ENCODE measurements around the gene TRAPPC6A. TPM values are rescaled to one million over a fixed set of nuclear protein-coding genes. Genes with fewer than 3 reads are reported as not detected.
"Not testable (repeated sequence)": the region's sequence is repeated elsewhere in the genome, so short reads cannot be mapped to it uniquely, and the experiment has no call there.

Gene TRAPPC6A
- total and polyA plus RNA-seq, 2 donors (not counting 1 experiment from before 2014, with no cell fraction given): 9.3 to 15.9 TPM

DNA sequence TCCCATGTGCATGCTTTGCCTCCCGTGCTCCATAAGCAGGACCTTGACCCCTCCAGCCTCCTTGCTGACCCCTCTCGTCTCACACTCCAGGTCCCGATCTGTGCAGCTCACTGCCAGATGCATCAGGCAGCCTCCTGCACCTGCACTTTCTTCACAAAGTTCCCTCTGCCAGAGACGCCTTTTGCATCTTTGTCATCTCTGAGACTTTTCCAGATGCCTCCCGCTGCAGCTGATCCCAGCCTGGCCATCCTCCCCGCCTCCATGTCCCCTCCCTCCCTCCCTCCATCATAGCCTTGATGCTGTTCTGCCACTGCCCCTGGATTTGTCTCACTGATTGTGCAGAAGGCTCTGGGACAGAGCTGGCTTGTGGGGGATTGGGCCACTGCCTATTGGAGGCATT lies 55.2 kb downstream of the TRAPPC6A start:
- no peak overlapping the region for H3K9ac ChIP-seq (ENCODE audit: insufficient read depth, low read length)
- H4K20me1 ChIP-seq (ENCODE audit: control insufficient read depth, extremely low read depth, insufficient read depth, low read length): peaks cover 2% of the 10 kb centered on the region
- no peak overlapping the region for H3K27ac ChIP-seq (ENCODE audit: insufficient read depth, low read length)
- H3K79me2 ChIP-seq (ENCODE audit: control insufficient read depth, insufficient read depth, low read length): peaks cover 59% of the 10 kb centered on the region
- no peak overlapping the region for H2AFZ ChIP-seq (ENCODE audit: low read length)
- no peak overlapping the region for H3K4me2 ChIP-seq (ENCODE audit: extremely low read depth, insufficient read depth, low read length)
- no peaks in the 10 kb centered on the region for H3K9me3 ChIP-seq (ENCODE audit: control insufficient read depth, insufficient read depth, low read depth, low read length)
- TF ChIP-seq, protein P1, sequence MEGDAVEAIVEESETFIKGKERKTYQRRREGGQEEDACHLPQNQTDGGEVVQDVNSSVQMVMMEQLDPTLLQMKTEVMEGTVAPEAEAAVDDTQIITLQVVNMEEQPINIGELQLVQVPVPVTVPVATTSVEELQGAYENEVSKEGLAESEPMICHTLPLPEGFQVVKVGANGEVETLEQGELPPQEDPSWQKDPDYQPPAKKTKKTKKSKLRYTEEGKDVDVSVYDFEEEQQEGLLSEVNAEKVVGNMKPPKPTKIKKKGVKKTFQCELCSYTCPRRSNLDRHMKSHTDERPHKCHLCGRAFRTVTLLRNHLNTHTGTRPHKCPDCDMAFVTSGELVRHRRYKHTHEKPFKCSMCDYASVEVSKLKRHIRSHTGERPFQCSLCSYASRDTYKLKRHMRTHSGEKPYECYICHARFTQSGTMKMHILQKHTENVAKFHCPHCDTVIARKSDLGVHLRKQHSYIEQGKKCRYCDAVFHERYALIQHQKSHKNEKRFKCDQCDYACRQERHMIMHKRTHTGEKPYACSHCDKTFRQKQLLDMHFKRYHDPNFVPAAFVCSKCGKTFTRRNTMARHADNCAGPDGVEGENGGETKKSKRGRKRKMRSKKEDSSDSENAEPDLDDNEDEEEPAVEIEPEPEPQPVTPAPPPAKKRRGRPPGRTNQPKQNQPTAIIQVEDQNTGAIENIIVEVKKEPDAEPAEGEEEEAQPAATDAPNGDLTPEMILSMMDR (conservative IDR thresholded peaks at IDR 0.05 in 1 of 2, IDR thresholded peaks at IDR 0.05 in 1 of 2; ENCODE audit: low read depth in 1 of 2, low read length in 2 of 2): no peak
- TF ChIP-seq EZH2 (IDR thresholded peaks at IDR 0.05; ENCODE audit: low read length, missing control alignments): no peak
- no peaks in the 10 kb centered on the region for H3K4me1 ChIP-seq (ENCODE audit: control insufficient read depth, extremely low read depth, insufficient read depth, low read length)
- H3K27me3 ChIP-seq (ENCODE audit: control insufficient read depth, insufficient read depth, low read length): no peaks in the 10 kb centered on the region
- no peak for DNase-seq (ENCODE audit: low read depth in 2 of 2)
- peaks cover 1% of the 10 kb centered on the region for H3K36me3 ChIP-seq (ENCODE audit: control insufficient read depth, insufficient read depth, low read length)
- no peak overlapping the region for H3K4me3 ChIP-seq (replicated peaks in 1 of 4; ENCODE audit: control extremely low read depth in 1 of 4, insufficient read depth in 1 of 4, low read depth in 3 of 4, low read length in 4 of 4)

DNA sequence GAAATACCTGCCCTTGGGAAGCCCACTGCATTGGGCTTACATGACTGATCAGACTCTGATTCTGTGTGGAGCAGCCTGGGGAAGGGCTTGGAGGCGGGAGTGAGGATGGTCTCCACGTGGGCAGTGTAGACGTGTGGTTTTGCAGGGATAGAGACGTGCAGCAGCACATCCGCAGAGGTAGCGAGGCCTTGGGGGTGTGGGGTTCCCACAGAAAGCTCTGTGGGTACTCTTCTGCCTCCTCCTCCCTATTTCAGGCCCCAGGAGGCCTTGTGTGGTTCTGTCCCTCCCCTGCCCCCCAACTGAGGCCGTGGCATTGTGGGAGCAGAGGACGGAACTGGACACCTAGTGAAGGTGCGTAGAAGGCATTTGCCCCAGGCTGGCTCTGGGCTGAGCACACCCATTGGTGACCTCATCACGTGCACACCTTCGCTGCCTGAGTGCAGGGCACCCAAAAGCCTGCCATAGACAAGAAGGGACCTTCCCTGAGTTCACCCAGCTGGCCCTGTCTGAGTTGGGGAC lies 56.2 kb downstream of the TRAPPC6A start:
- no peak overlapping the region for H3K4me3 ChIP-seq (replicated peaks in 1 of 4; ENCODE audit: control extremely low read depth in 1 of 4, insufficient read depth in 1 of 4, low read depth in 3 of 4, low read length in 4 of 4)
- H2AFZ ChIP-seq (ENCODE audit: low read length): no peak overlapping the region
- peaks cover 62% of the 10 kb centered on the region for H3K79me2 ChIP-seq (ENCODE audit: control insufficient read depth, insufficient read depth, low read length)
- peaks cover 1% of the 10 kb centered on the region for H3K36me3 ChIP-seq (ENCODE audit: control insufficient read depth, insufficient read depth, low read length)
- TF ChIP-seq EZH2 (IDR thresholded peaks at IDR 0.05; ENCODE audit: low read length, missing control alignments): no peak
- TF ChIP-seq, protein P1 (conservative IDR thresholded peaks at IDR 0.05 in 1 of 2, IDR thresholded peaks at IDR 0.05 in 1 of 2; ENCODE audit: low read depth in 1 of 2, low read length in 2 of 2): no peak
- H4K20me1 ChIP-seq (ENCODE audit: control insufficient read depth, extremely low read depth, insufficient read depth, low read length): peaks cover 2% of the 10 kb centered on the region
- H3K4me2 ChIP-seq (ENCODE audit: extremely low read depth, insufficient read depth, low read length): no peak overlapping the region
- H3K9ac ChIP-seq (ENCODE audit: insufficient read depth, low read length): no peak overlapping the region
- no peaks in the 10 kb centered on the region for H3K27me3 ChIP-seq (ENCODE audit: control insufficient read depth, insufficient read depth, low read length)
- H3K9me3 ChIP-seq (ENCODE audit: control insufficient read depth, insufficient read depth, low read depth, low read length): no peaks in the 10 kb centered on the region
- H3K27ac ChIP-seq (ENCODE audit: insufficient read depth, low read length): no peak overlapping the region
- no peak for DNase-seq (ENCODE audit: low read depth in 2 of 2)
- no peaks in the 10 kb centered on the region for H3K4me1 ChIP-seq (ENCODE audit: control insufficient read depth, extremely low read depth, insufficient read depth, low read length)

DNA sequence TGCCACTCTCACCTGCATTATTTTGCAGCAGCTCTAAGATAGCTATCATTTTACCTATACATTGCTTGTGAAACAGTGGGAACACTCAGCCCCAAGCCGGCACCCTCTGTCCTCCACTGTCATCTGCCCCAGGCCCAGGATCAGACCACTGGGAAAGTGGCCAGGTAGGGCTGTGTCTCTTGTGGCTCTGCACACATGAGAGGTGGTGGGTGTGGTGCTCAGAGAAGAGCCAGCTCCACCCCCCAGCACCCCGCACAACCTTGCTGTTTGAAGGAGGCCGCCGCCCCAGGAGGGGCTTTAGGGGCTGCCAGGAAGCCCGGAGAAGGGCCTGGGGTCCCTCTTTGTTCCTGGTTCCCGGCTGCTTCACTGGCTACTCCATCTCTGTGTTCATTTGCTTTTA lies 58.5 kb downstream of the TRAPPC6A start:
- TF ChIP-seq, protein P1 (conservative IDR thresholded peaks at IDR 0.05 in 1 of 2, IDR thresholded peaks at IDR 0.05 in 1 of 2; ENCODE audit: low read depth in 1 of 2, low read length in 2 of 2): no peak
- no peak for TF ChIP-seq EZH2 (IDR thresholded peaks at IDR 0.05; ENCODE audit: low read length, missing control alignments)
- H3K79me2 ChIP-seq (ENCODE audit: control insufficient read depth, insufficient read depth, low read length): peaks cover 66% of the 10 kb centered on the region
- H4K20me1 ChIP-seq (ENCODE audit: control insufficient read depth, extremely low read depth, insufficient read depth, low read length): peaks cover 2% of the 10 kb centered on the region
- H3K27ac ChIP-seq (ENCODE audit: insufficient read depth, low read length): no peak overlapping the region
- H3K9ac ChIP-seq (ENCODE audit: insufficient read depth, low read length): no peak overlapping the region
- H3K36me3 ChIP-seq (ENCODE audit: control insufficient read depth, insufficient read depth, low read length): peaks cover 1% of the 10 kb centered on the region
- H3K4me3 ChIP-seq (replicated peaks in 1 of 4; ENCODE audit: control extremely low read depth in 1 of 4, insufficient read depth in 1 of 4, low read depth in 3 of 4, low read length in 4 of 4): no peak overlapping the region
- no peak overlapping the region for H3K4me2 ChIP-seq (ENCODE audit: extremely low read depth, insufficient read depth, low read length)
- no peaks in the 10 kb centered on the region for H3K4me1 ChIP-seq (ENCODE audit: control insufficient read depth, extremely low read depth, insufficient read depth, low read length)
- no peaks in the 10 kb centered on the region for H3K9me3 ChIP-seq (ENCODE audit: control insufficient read depth, insufficient read depth, low read depth, low read length)
- no peaks in the 10 kb centered on the region for H3K27me3 ChIP-seq (ENCODE audit: control insufficient read depth, insufficient read depth, low read length)
- DNase-seq (ENCODE audit: low read depth in 2 of 2): no peak
- H2AFZ ChIP-seq (ENCODE audit: low read length): no peak overlapping the region

DNA sequence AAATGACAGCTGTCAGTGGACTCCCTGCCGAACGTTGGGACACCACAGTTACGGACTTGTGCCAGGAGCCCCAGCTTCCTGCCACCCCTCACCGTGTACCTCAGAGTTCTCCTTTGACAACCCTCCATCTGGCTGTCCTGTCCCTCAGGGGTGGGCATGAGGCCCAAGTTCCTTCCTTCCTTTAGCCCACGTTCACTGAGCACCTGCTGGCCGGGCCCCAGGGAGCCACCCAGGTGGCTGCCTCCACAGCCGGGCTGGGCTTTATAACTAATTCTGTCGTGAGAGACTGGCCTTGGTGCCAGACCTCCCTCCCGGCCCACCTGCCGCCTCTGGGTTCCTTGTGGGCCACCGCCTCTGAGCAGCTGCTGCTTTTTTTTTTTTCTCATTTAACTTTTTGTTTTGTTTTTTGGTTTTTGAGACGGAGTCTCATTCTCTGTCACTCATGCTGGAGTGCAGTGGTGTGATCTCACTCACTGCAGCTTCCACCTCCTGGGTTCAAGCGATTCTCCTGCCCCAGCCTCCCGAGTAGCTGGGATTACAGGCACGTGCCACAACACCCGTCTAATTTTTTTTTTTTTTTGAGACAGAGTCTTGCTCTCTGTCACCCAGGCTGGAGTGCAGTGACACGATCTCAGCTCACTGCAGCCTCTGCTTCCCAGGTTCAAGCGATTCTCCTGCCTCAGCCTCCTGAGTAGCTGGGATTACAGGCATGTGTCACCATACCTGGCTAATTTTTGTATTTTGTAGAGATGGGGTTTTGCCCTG lies 59.3 kb downstream of the TRAPPC6A start:
- H3K4me3 ChIP-seq (replicated peaks in 1 of 4; ENCODE audit: control extremely low read depth in 1 of 4, insufficient read depth in 1 of 4, low read depth in 3 of 4, low read length in 4 of 4); H3K9me3 ChIP-seq (ENCODE audit: control insufficient read depth, insufficient read depth, low read depth, low read length); H3K27ac ChIP-seq (ENCODE audit: insufficient read depth, low read length); H2AFZ ChIP-seq (ENCODE audit: low read length); H4K20me1 ChIP-seq (ENCODE audit: control insufficient read depth, extremely low read depth, insufficient read depth, low read length); H3K4me1 ChIP-seq (ENCODE audit: control insufficient read depth, extremely low read depth, insufficient read depth, low read length); H3K4me2 ChIP-seq (ENCODE audit: extremely low read depth, insufficient read depth, low read length); DNase-seq (ENCODE audit: low read depth in 2 of 2); H3K36me3 ChIP-seq (ENCODE audit: control insufficient read depth, insufficient read depth, low read length); H3K9ac ChIP-seq (ENCODE audit: insufficient read depth, low read length); H3K27me3 ChIP-seq (ENCODE audit: control insufficient read depth, insufficient read depth, low read length): not testable (repeated sequence)
- H3K79me2 ChIP-seq (ENCODE audit: control insufficient read depth, insufficient read depth, low read length): peaks cover 69% of the 10 kb centered on the region

All from fibroblast of lung (primary cell).